ENCODE data around the gene IL1RL1. TPM values are rescaled to one million over a fixed set of nuclear protein-coding genes. Genes with fewer than 3 reads are reported as not detected.

IL1RL1 gene
- total RNA-seq, 1 donor from 2014 or later = not detected

GRCh38 chr2:102291319-102292075 lies 19.9 kb upstream of the IL1RL1 start:
- Mint-ChIP-seq H3K36me3 (ENCODE audit: unreplicated experiment) (no peaks in the 10 kb centered on the region), H3K9me3 (ENCODE audit: unreplicated experiment) (no peaks in the 10 kb centered on the region), H3K27me3 (ENCODE audit: unreplicated experiment) (peaks cover 46% of the 10 kb centered on the region), H3K27ac (ENCODE audit: unreplicated experiment) (no peak overlapping the region), H3K4me1 (ENCODE audit: unreplicated experiment) (no peaks in the 10 kb centered on the region), H3K4me3 (ENCODE audit: unreplicated experiment) (no peak overlapping the region)
- DNase-seq (ENCODE audit: extremely low spot score, unreplicated experiment) = no peak
- TF ChIP-seq, protein P1, sequence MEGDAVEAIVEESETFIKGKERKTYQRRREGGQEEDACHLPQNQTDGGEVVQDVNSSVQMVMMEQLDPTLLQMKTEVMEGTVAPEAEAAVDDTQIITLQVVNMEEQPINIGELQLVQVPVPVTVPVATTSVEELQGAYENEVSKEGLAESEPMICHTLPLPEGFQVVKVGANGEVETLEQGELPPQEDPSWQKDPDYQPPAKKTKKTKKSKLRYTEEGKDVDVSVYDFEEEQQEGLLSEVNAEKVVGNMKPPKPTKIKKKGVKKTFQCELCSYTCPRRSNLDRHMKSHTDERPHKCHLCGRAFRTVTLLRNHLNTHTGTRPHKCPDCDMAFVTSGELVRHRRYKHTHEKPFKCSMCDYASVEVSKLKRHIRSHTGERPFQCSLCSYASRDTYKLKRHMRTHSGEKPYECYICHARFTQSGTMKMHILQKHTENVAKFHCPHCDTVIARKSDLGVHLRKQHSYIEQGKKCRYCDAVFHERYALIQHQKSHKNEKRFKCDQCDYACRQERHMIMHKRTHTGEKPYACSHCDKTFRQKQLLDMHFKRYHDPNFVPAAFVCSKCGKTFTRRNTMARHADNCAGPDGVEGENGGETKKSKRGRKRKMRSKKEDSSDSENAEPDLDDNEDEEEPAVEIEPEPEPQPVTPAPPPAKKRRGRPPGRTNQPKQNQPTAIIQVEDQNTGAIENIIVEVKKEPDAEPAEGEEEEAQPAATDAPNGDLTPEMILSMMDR (IDR thresholded peaks at IDR 0.05) = no peak

- DNase-seq (ENCODE audit: extremely low spot score, unreplicated experiment) = no peak
- TF ChIP-seq, protein P1 (IDR thresholded peaks at IDR 0.05) = no peak
These were observed 16.4 kb upstream of the IL1RL1 start for GRCh38 chr2:102294802-102295489.

GRCh38 chr2:102295566-102295965 lies 15.8 kb upstream of the IL1RL1 start:
- H3K36me3 Mint-ChIP-seq (ENCODE audit: unreplicated experiment) = no peaks in the 10 kb centered on the region
- no peaks in the 10 kb centered on the region for H3K9me3 Mint-ChIP-seq (ENCODE audit: unreplicated experiment)
- H3K4me1 Mint-ChIP-seq (ENCODE audit: unreplicated experiment) = no peaks in the 10 kb centered on the region
- peaks cover 60% of the 10 kb centered on the region for H3K27me3 Mint-ChIP-seq (ENCODE audit: unreplicated experiment)
- no peak overlapping the region for H3K27ac Mint-ChIP-seq (ENCODE audit: unreplicated experiment)
- DNase-seq (ENCODE audit: extremely low spot score, unreplicated experiment) = no peak
- no peak overlapping the region for H3K4me3 Mint-ChIP-seq (ENCODE audit: unreplicated experiment)
- TF ChIP-seq, protein P1 (IDR thresholded peaks at IDR 0.05) = no peak

More at GRCh38 chr2:102294802-102295489, 16.4 kb upstream of the IL1RL1 start:
- no peak overlapping the region for H3K27ac Mint-ChIP-seq (ENCODE audit: unreplicated experiment)
- H3K36me3 Mint-ChIP-seq (ENCODE audit: unreplicated experiment) = no peaks in the 10 kb centered on the region
- H3K4me3 Mint-ChIP-seq (ENCODE audit: unreplicated experiment) = no peak overlapping the region
- H3K4me1 Mint-ChIP-seq (ENCODE audit: unreplicated experiment) = no peaks in the 10 kb centered on the region
- peaks cover 55% of the 10 kb centered on the region for H3K27me3 Mint-ChIP-seq (ENCODE audit: unreplicated experiment)
- H3K9me3 Mint-ChIP-seq (ENCODE audit: unreplicated experiment) = no peaks in the 10 kb centered on the region

DNA sequence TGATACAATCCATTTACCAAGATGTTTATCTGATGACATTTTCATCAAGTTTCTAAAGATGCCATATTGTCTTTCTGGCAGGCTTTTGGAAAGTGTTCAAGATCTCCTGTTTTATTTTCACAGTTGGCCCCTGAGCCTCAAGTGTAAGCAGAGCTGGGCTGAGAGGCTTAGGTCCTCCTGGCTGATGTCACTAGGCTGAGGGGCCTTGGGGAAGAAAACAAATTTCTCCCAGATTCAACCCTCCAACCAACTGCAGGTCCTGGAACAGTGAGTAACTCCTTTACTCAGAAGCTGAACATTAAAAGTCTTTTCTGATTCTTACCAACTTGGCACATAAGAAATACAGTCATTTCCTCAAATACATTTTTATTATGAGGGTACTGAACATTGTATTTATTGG lies 14.9 kb upstream of the IL1RL1 start:
- H3K4me1 Mint-ChIP-seq (ENCODE audit: unreplicated experiment) = no peaks in the 10 kb centered on the region
- TF ChIP-seq, protein P1 (IDR thresholded peaks at IDR 0.05) = no peak
- no peaks in the 10 kb centered on the region for H3K9me3 Mint-ChIP-seq (ENCODE audit: unreplicated experiment)
- H3K36me3 Mint-ChIP-seq (ENCODE audit: unreplicated experiment) = no peaks in the 10 kb centered on the region
- no peak overlapping the region for H3K27ac Mint-ChIP-seq (ENCODE audit: unreplicated experiment)
- no peak overlapping the region for H3K4me3 Mint-ChIP-seq (ENCODE audit: unreplicated experiment)
- H3K27me3 Mint-ChIP-seq (ENCODE audit: unreplicated experiment) = peaks cover 60% of the 10 kb centered on the region
- no peak for DNase-seq (ENCODE audit: extremely low spot score, unreplicated experiment)

- Mint-ChIP-seq H3K9me3 (ENCODE audit: unreplicated experiment) (no peaks in the 10 kb centered on the region), H3K36me3 (ENCODE audit: unreplicated experiment) (no peaks in the 10 kb centered on the region), H3K4me3 (ENCODE audit: unreplicated experiment) (no peak overlapping the region), H3K4me1 (ENCODE audit: unreplicated experiment) (no peaks in the 10 kb centered on the region), H3K27ac (ENCODE audit: unreplicated experiment) (no peak overlapping the region), H3K27me3 (ENCODE audit: unreplicated experiment) (peaks cover 63% of the 10 kb centered on the region)
- no peak for DNase-seq (ENCODE audit: extremely low spot score, unreplicated experiment)
- TF ChIP-seq, protein P1 (IDR thresholded peaks at IDR 0.05) = no peak
These were observed 13.5 kb upstream of the IL1RL1 start for GRCh38 chr2:102297891-102298290.

Measured in osteocyte (in vitro differentiated cells).